22Rv1 (cell line): ENCODE measurements around the gene PELO.

Source experiments
- H3K27ac ChIP-seq: fragments of 450-650 bp; 2 replicates; pipeline ENCODE4 v1.5.1; 2017
- ZFX ChIP-seq: fragments of 450-650 bp; IDR thresholded peaks from 2 replicates; pipeline ENCODE4 v1.6.1; 2017; ENCODE audit warnings: antibody characterized with exemption, borderline replicate concordance
- TF ChIP-seq, protein P1 (sequence below): fragments of 450-650 bp; IDR thresholded peaks from 2 replicates; pipeline ENCODE4 v1.5.1; 2017; ENCODE audit warnings: mild to moderate bottlenecking

The PELO gene

DNA sequence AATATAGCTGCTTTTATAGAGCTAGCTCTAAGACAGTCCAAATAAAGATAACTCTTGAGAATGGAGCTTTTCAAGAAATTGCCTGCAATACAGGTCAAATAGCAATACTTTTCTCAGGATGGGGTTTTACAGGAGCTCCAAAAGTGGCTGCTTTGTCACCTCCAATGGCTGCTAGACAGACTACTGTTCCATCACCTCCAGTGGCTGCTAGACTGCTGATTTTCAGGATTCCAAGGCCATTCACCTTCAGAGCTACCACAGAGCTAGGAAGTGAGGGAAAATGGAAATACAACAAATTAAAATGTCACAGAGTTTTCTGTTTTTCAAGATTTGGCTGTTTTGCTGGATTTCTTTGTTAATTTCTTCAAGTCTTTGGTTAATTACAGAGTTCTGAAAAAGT lies 8.5 kb upstream of the PELO start:
- no peak overlapping the region for H3K27ac ChIP-seq
- no peak for TF ChIP-seq ZFX
- TF ChIP-seq, protein P1, sequence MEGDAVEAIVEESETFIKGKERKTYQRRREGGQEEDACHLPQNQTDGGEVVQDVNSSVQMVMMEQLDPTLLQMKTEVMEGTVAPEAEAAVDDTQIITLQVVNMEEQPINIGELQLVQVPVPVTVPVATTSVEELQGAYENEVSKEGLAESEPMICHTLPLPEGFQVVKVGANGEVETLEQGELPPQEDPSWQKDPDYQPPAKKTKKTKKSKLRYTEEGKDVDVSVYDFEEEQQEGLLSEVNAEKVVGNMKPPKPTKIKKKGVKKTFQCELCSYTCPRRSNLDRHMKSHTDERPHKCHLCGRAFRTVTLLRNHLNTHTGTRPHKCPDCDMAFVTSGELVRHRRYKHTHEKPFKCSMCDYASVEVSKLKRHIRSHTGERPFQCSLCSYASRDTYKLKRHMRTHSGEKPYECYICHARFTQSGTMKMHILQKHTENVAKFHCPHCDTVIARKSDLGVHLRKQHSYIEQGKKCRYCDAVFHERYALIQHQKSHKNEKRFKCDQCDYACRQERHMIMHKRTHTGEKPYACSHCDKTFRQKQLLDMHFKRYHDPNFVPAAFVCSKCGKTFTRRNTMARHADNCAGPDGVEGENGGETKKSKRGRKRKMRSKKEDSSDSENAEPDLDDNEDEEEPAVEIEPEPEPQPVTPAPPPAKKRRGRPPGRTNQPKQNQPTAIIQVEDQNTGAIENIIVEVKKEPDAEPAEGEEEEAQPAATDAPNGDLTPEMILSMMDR = no peak

DNA sequence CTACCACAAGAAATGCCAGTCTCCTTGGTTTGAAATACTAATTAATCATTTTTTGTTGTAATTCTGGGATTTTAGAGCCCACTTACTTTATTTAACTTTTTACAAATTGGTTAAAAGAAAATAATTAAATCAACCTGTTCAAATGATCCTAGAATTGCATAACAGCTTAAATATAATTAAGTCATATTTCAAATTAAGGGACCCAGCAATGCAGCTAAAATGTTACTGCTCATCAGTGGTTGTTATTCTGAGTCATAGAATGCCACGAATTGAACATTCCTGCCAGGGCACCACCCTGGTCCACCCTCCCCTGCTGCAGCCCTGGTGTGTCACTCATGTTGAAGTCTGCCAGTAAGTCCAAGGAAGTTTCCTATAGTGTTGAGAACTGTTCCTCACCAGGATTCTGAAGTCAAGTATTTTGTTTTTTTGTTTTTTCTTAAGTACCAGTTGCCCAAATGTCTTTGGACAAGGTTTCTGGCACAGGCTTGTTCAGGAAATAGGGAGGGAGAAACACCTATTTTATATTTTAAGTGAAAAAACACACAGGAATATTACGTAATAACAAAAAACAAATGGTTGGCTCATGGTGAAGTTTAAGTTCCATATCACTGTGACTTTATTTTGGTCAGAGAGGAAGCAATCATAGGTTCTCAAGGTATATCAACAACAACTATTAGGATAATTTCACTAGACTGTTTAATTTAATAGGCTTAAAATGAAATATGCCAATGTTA lies 4.3 kb upstream of the PELO start:
- no peak overlapping the region for H3K27ac ChIP-seq
- TF ChIP-seq ZFX = no peak
- TF ChIP-seq, protein P1 = no peak

DNA sequence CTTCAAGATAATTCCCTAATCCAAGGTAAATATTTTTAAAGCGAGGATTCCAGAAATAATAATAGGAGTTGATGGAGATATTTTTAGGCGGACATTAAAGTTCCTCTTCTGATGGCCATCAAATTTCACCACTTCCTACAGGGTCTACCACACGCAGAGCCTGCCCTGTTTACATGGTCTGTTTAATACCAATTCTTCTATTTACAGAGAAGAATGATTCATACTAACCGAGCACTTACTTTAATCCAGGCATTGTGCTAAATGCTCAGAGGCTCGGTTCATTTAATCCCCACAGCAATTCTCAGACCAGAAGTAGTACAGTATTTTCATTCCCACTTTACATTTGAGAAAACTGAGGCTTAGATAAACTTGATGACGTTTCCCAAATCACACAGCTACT lies 3.0 kb upstream of the PELO start:
- H3K27ac ChIP-seq = no peak overlapping the region

DNA sequence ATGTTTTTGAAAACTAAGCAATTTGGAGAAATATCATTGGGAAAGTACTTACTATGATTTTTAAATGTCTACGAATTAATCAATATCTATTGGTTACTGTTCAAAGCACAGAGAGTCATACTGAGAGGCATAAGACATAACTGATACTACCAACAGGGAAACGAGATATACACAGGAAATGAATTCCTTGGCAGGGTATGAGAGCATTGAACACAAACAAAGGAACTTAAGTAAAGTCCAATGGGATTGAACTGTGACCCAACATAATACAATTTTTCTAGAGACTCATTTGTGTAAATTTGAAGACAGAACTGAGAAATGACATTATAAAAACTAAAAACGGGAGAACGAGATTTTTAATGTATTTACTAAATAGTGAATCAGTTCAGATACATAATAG lies 1.3 kb upstream of the PELO start:
- peak overlapping the region; percentile 86; the same call in 1 of the 2 replicates for H3K27ac ChIP-seq
- TF ChIP-seq ZFX = no peak
- TF ChIP-seq, protein P1 = no peak

More for the DNA sequence above, 3.0 kb upstream of the PELO start:
- no peak for TF ChIP-seq ZFX
- TF ChIP-seq, protein P1 = no peak

DNA sequence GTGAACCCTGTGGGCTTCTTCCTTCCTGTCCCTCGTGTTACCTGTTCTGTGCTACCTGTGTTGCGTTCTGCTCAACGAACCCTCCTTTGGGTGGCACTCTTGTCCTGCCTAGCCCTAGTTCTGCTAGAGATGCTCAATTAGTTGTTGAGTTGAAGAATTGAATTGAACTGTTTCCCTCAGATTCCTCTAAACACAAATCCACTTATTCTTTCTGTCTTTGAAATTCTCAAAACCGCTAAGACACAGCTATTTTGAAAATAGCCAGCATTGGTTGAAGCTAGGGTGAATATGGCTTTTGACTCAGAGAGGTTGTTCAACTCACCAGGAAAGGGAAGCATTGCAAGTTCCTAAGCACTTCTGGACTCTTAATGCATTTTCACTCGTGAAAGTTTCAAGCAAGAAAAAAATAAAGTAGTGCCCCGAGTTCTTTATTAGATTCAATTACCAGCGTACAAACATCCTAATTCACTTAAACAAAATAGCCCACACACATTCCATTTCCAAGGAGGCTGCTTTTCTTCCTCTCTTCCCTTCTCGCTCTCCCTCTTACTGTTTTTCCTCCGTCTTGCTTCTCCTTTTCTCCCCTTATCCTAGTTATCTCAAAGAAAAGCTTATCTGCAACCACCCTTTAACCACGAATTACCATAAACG lies 642 bp upstream of the PELO start:
- no peak for TF ChIP-seq ZFX
- TF ChIP-seq, protein P1 = peak; percentile 80
- H3K27ac ChIP-seq = peak overlapping the region; percentile 86

DNA sequence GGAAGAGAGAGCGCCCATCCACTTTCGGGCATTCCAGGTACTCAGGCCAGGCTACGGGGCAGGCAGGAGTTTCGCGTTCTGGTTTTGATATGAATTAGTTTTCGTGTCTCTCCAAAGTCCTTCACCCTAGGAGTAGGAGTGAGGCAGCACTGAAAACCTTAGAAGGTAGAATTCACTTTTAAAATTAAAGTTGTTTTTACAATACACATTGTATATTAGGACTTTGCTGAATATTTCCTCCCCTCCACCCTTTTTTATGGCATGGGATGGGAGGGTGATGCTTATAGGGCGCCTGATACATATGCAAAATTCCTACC lies 747 bp downstream of the PELO start:
- H3K27ac ChIP-seq = peak overlapping the region; percentile 86
- TF ChIP-seq, protein P1 = peak; percentile 4
- no peak for TF ChIP-seq ZFX

DNA sequence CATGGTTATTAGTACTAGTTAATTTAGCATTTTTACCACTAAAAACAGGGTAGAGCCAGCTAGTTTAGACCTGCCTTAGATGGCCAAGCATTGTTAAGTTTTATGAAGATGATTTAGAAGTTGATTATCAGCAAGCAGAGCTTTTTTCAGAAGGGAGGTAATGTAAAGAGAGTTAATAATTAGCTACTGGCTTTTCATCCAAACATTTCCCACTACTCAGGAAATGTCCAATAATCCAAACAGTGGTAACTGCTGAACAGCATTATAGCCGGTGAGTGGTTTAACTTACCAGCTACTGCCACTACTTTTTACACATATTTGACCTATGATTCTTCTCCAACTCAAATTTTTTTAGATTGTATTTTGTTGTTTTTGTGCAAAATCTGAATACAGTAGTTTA lies 1.7 kb downstream of the PELO start:
- peak overlapping the region; percentile 86 for H3K27ac ChIP-seq

More for the DNA sequence above, 1.7 kb downstream of the PELO start:
- TF ChIP-seq ZFX = no peak
- TF ChIP-seq, protein P1 = no peak
